GM21360 (cell line): Measurements from ENCODE around the gene MAP2K5.
"Not testable (repeated sequence)": the region's sequence is repeated elsewhere in the genome, so short reads cannot be mapped to it uniquely, and the experiment has no call there.

Source experiments
- ATAC-seq: cut with Tn5 transposase; IDR thresholded peaks from one replicate; pipeline ENCODE4 v1.9.1; 2021; ENCODE audit warnings: mild to moderate bottlenecking, moderate library complexity; ENCODE audit not compliant: unreplicated experiment

Gene MAP2K5

DNA sequence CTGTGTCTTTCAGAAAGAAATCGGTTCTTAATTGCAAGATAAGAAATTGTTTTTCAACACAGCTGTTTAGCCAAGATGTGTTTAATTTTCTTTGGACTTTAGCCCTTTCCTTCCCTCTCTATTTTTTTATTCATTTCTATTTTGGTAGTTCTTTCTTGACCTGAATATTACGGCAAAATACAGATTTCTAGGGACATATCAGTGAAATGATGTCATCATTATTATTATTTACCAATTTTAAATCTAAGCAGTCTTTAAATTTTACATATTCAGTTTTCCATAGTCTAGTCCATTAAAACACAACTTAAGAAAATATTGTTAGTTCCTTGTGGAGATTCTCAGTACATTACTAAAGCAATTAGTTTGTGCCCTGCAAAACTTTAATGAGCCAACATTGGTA lies 104.3 kb downstream of the MAP2K5 start:
- ATAC-seq, result no peak

DNA sequence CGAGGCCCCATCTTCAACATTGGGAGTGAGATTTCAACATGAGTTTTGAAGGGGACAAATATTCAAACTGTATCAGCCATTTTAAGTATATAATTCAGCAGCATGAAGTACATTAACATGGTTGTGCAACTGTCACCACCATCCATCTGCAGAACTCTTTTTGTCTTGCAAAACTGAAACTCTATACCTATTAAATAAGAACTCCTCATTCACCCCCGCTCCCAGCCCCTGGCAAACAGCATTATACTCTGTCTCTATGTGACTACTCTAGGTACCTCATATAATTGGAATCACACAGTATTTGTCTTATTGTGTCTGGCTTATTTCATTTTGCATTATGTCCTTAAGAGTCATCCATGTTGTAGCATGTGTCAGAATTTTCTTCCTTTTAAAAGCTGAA lies 110.1 kb downstream of the MAP2K5 start:
- ATAC-seq, result no peak

DNA sequence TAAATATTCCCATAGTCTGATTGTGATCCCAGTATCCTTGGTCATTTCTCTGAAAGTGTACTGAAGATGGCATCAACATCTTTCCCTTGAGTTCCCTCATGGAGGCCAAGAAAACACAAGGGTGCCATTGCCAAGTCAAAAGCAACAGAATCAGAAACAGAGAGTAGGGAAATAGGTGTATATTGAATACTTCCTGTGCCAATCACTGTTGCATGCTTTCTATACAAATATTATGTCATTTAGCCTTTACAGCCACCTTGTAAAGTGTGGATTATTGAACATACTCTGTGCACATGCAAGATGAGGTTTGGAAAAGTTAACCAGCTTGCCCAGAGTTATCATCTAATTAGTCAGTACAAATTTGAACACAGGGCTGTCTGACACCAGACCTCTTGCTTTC lies 117.9 kb downstream of the MAP2K5 start:
- no peak for ATAC-seq

DNA sequence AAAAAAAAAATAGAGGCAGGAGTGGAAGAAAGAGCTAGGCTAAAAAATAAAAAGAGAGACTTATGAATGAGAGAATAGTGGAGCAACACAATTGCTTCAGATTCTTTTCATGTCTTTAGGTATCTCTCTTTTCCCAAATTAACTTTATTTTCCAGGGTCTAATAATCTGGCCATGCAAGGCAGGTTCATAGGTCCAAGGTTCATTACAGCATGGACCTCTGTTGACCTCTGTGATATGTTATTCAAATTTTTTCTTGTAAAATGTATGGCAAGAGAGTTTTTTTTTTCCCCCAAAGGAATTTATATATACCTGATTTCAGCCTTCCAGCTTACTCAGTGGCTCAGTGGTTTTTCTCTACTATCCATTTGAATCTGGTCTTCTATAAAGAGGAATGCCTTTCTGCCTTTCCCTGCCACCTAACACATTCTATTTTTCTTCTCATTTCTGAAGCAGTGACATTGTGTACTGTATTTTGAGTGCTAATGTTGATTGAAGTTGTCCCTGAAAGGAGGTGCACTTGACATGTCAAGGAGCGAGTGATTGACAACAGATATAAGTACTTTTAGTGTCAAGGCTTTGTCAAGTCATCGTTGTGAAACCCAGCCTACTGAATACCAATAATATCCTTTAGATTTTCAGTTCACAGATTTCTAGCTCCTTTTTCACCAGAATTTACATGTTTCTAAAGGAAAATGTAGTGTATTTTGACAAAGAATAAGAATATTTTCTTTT lies 118.5 kb downstream of the MAP2K5 start:
- ATAC-seq, result no peak

DNA sequence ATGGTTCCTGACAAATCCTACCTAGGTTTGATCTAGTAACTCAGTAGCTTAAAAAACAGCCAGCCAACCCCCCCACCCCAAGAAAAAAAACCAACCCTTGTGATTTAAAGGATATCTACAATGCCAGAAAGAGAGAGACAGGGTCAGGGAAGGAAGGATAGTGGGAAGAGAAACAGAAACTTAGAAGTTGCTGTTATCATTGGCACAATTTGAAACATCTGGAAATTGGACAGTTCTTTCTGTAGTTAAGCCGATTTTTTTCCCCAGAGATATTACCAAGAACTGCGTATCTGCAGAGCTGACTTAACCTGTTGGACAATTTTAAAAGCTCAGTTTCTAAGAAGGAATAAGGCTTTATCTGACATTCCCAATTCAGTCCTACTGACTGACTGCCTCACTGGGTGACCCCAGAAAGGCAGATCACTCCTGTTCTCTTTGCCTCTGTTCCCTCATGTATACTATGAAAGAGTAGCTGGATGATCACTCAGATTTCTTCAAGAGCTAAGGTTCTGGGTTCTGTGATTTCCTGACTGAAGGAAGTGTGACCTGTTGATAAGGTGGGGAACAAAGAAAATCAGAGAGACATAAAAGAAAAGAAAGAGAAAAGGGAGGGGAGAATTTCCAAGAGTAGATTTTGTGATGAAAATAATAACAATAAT lies 128.3 kb downstream of the MAP2K5 start:
- ATAC-seq, result no peak

DNA sequence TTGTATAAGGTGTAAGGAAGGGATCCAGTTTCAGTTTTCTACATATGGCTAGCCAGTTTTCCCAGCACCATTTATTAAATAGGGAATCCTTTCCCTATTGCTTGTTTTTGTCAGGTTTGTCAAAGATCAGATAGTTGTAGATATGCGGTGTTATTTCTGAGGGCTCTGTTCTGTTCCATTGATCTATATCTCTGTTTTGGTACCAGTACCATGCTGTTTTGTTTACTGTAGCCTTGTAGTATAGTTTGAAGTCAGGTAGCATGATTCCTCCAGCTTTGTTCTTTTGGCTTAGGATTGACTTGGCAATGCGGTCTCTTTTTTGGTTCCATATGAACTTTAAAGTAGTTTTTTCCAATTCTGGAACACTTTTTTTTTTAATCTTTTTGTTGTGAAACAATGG lies 130.3 kb downstream of the MAP2K5 start:
- ATAC-seq, result not testable (repeated sequence)

DNA sequence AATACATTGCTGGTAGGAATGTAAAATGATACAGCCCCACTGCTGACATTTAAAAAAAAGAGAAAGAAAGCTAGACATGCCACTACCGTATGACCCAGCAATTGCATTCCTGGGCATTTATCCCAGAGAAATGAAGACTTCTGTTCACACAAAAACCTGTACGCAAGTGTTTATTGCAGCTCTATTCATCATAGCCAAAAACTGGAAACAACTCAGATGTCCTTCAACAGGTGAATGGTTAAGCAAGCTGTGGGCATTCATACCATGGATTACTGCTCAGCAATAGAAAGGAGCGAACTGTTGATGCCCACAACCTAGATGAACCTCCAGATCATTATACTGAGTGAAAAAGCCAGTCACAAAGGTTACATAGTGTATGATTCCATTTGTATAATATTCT lies 132.5 kb downstream of the MAP2K5 start:
- no peak for ATAC-seq

DNA sequence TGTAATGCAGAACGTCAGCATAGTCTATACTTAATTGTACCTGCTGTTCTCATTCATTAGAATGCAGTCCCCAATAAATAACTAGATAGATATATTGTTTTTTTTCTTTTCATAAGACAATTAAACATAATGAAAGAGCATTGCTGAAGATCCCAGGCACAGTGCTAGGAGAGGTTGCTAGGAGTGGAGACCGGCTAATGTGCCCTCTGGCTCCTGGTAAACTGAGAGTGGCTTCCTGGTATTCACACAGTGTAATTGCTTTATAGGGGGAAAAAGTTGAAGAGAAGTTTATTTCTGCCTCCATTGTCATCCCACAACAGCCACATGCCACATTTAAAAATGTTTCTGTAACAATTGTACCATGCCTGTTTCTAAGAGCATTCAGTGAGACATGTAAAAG lies 135.6 kb downstream of the MAP2K5 start:
- ATAC-seq, result no peak

DNA sequence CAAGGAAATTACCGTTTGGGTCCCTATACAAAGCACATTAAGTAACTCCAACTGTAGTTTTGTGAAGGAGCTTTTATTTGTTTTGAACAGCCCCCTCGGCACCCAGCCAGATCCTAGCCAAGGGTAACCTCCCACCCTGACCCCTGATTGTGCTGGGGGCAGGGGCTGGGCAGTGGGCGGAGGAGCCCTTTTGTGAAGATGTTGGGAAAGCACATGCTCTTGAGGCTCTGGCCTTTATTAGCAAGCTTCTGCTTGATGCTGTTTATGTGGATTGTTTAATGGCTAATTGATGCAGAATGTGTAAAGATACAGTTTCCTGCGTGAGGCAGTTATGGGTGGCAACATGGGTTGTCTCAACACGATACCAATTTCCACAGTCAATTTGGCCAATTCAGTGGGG lies 136.5 kb downstream of the MAP2K5 start:
- ATAC-seq, result no peak

DNA sequence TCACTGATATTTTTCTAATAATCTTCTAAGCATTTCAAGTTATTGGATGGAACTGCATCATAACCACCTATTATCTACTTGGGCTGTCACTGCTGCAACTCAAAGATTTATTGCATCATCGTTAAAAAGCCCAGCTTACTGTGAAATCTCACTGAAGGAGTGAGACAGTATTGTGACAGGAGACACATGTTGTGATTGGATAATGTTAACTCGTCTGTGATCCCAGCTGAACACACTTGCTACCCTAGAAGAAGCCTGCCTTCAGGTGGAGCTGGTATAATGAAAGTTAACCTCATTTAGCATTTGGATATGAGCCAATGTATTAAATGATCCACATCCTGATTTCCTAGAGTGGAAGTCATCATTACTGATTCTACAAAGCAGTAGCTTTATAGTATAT lies 138.1 kb downstream of the MAP2K5 start:
- no peak for ATAC-seq

DNA sequence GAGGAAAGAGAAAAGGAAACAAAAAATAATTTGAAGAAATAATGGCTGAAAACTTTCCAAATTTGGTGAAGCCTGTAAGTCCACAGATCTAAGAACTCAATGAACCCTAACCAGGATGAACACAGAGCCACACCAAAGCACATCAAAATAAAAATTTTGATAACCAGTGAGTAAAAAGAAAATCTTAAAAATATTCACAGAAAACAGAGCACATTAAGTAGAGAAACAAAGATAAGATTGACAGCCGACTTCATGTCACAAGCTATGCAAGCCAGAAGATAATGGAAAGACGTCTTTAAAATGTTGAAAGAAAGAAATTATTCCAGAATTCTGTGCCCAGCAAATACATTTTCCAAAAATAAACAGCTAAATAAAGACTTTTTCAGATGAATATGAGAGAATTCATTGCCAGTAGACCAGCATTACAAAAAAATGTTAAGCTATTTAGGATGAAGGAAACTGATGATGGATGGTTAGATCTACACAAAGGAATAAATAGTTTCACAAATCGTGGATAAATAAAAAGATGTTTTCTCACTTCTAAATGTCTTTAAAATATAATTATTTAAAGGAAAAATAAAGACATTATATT lies 142.6 kb downstream of the MAP2K5 start:
- no peak for ATAC-seq

DNA sequence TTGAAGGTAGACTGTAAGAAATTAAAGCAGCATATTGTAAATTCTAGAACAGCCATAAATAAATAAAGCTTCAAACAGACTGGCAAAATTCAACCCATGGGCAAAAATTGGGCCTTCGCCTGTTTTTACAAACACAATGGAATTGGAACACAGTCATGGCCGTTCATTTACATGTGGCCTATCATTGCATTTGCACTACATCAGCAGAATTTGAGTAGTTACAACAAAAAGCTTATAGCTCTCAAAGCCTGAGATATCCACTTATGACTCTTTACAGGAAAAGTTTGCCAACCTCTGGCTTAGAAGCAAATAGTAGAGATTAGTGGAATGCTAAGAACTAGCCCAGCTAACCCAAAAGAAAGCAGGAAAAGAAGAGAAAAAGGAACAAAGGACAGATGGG lies 143.2 kb downstream of the MAP2K5 start:
- ATAC-seq, result no peak

DNA sequence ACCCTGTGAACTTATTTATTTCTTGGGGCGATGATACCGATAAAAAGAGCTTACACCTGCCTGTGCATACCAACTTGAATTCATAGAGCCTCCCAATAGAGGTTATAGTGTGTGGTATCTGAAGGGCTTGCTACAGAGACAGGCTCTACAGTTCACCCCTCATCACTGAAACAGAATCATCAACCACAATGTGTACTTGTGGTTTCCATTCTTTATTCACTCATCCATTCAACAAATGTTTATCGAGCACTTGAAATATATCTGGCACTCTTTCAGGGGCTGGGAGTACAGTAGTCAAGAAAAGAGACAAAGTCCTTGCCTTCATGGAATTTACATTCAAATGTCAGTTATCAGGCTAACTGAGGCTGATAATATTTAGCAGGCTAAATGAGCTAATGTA lies 148.4 kb downstream of the MAP2K5 start:
- ATAC-seq, result no peak

DNA sequence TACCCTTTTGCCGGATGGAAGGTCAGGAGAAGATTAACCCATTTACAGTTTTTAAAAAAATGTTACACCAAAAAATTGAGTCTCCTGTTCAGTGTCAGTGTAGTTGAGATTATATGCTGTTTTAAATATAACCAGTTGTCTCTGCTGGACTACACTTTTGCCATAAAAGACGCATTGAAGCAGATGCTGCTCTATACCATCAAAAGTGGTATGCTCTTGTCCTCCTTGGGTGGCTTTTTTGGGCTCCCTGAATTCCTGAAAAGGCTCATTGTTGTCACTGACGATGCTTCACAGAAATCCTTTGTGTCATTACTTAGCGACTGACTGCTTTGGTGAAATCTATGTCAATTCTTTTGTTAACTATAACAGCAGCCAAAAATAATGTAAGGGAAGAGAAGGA lies 148.9 kb downstream of the MAP2K5 start:
- ATAC-seq, result no peak

DNA sequence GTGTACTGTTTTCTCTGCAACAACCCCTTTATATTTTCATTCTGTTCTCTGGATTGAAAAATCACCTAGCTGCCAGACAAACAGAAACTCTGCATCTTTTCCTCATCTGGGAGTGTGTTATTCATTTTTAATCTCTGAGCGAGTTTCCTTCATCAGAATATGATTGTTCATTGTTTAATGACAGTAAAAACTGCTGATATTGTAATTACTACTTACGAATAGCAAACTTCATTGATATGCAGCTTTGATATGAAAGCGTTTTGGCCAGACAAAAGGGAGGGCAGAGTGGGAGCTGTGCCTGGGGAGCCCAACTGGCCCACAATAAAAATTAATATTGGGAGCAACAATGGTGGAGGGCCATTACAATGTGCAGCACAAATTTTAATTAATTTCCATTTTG lies 150.1 kb downstream of the MAP2K5 start:
- no peak for ATAC-seq

DNA sequence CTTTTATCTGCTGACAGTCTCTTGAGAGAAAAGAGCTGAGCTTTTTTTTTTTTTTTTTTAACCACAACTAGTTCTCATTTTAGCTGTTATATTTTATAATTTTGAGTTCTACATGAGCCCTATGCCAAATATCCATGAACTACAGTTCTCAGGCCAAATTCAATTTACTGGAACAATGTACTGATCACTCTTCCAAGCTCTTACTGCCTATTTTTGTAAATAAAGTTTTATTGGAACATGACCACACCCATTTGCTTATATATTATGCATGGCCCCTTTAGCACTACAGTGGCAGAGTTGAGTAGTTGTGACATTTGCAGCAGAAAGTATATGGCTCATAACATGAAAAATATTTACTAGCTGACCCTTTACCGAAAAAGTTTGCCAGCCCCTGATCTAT lies 153.6 kb downstream of the MAP2K5 start:
- ATAC-seq, result no peak

DNA sequence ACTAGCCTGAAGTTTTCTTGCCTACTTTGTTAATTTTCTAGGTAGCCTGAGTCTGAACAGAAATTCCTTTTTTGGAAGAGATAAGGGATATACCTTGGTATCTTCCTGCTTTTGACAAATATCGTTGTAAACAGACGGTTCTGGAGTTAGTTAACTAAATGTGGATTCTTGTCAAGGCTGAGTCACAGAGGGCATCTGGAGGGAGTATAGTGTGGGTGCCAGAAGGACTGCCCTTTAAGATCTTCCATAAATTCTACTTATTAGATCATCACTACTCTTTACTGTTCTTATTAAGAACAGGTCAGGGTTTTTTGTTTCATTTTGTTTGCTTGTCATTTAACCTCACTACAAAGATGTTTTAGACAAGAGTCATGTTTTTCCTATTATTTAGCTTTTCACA lies 157.5 kb downstream of the MAP2K5 start:
- ATAC-seq, result no peak

DNA sequence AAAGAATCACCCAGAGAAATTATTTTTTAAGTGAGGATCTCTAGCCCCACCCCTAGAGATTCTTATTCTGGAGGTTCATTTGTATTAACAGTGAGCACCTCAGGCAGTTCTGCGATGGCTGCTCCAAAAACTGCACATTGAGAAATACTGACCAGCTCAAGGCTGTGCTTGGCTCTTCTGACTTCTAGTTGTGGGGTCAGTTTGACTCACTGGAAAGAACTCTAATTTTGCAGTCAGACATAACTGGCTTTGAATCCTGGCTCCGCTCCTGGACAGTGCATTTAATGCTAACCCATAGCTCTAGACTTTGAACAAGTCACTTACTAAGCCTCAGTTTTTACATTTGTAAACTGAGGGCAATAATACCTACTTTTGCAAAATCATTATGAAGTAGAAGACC lies 159.2 kb downstream of the MAP2K5 start:
- no peak for ATAC-seq

DNA sequence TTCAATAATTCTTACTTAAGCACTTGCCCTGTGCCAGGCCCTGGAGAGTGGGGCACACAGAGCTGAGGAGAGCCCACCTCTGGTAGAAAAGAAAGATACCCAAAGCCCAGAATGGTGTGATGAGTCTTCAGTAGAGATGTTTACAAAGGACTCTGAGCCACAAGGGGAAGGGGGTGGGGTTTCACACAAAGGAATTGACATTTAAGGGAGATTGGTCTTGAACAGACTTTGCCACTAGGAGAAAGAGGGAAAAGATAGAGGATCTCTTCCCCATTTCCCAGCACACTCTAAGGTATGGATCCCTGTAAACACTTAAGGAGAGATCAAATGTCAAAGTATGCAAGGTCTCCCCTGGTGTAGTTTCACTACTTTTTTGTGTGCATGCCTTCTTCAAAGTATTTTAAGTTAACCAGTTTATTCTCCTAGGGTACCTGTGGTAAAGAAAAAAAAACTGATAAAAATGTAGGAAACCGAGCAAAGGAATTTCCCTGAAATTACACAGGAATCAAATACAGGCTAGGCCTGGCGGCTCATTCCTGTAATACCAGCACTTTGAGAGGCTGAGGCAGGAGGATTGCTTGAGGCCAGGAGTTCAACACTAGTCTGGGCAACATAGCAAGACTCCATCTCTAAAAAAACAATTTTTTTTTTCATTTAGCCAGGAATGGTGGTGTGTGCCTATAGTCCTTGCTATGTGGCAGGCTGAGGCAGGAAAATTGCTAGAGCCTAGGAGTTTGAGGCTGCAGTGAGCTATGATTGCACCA lies 165.2 kb downstream of the MAP2K5 start:
- ATAC-seq, result no peak

DNA sequence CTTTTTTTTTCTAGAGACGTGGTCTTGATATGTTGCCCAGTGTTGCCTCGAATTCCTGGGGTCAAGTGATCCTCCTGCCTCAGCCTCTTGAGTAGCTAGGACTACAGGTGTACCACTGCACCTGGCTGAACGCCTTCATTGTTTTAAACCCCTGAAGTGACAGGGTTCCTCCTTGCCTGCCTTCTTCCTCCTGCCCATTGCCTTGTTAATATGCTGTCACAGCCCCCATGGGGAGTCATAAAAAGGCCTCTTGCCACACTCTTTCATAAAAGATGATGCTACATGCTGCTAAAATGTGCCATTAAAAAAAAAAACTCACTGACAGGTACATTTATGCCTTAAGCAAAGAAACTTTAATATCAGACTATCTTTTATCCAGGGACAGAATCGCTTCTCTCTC lies 166.0 kb downstream of the MAP2K5 start:
- ATAC-seq, result no peak

DNA sequence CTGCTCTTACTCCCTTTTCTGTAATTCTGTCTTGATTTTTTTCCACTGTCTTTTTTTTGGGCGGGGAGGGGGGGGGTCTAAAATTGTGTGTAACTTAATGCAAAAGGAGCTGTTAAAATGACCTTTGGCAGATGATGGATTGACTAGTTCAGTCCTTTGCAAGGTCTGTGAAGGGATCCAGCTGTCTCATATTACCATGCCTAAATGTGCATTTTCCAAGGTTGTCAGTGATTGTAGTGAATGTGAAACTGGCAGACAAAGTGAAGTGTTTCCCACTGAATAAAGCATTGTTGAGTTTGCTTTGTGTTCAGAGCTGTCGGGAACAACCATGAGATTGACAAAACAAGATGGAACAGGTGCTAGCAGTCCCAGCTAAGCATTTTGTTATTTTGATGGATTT lies 172.7 kb downstream of the MAP2K5 start:
- no peak for ATAC-seq

DNA sequence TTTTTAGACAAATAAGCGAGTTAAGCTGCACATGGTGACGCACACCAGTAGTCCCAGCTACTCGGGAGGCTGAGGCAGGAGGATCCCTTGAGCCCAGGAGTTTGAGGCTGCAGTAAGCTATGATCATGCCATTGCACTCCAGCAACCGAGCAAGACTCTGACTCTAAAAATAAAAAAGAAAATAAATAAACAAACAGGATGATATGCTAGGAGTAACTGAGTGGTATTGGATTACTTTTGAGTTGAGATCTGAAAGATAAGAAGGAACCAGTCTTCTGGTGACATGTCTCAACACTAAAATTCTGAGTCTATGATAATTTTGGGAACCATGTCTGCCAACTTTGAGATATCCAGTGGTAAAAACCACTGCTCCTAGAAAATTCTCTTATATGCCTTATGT lies 173.7 kb downstream of the MAP2K5 start:
- no peak for ATAC-seq
